ENCODE results near the gene PTGDR. TPM values are rescaled to one million over a fixed set of nuclear protein-coding genes. Genes with fewer than 3 reads are reported as not detected.

Gene PTGDR
- polyA plus RNA-seq, 1 donor from 2014 or later, result 0.10 TPM

DNA sequence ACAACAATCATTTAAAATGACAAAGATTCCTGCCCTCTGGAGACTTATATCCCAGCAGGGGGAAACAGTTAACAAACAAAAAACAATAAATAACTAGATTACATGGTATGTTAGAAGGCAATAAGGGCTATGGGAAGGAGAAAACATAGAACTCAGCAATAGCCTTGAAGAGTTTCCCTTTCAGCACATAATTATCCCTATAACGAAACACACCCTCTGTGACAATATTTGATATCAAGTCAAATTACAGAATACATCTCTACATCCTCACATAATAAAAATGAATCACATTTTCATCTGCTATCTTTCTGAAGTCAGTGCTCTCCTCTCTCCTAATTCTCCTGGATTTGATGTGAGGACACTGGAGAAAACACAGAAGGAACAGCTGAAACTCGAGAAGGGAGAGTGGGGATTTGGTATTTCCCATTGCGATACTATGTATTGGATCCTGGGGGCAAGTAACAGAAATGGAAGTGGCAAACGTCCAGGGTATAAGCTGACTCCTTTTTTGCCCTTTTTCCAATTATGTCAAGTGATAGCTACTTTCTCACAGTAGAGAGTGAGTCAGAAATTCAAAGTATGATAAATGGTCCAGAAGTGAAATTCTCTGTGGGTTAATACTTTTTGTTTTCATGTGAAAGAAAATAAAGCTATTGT lies 36.9 kb downstream of the PTGDR start:
- no peaks in the 10 kb centered on the region for H3K27me3 ChIP-seq (ENCODE audit: insufficient read depth, low read depth, low read length)
- no peak overlapping the region for H3K27ac ChIP-seq (ENCODE audit: low read length)
- H3F3A ChIP-seq (ENCODE audit: insufficient read depth, low read length, poor library complexity, severe bottlenecking), result no peaks in the 10 kb centered on the region
- no peaks in the 10 kb centered on the region for H3K9me2 ChIP-seq (ENCODE audit: insufficient read depth, low read length)
- no peak overlapping the region for H3K4me2 ChIP-seq (ENCODE audit: low read length)
- no peaks in the 10 kb centered on the region for H4K20me1 ChIP-seq (ENCODE audit: insufficient read depth)
- H3K4me3 ChIP-seq (ENCODE audit: low read length), result no peak overlapping the region
- no peak for TF ChIP-seq EP300 (conservative IDR thresholded peaks at IDR 0.05; ENCODE audit: poor library complexity, severe bottlenecking)
- TF ChIP-seq POLR2AphosphoS5 (IDR thresholded peaks at IDR 0.05), result no peak
- TF ChIP-seq, protein P1, sequence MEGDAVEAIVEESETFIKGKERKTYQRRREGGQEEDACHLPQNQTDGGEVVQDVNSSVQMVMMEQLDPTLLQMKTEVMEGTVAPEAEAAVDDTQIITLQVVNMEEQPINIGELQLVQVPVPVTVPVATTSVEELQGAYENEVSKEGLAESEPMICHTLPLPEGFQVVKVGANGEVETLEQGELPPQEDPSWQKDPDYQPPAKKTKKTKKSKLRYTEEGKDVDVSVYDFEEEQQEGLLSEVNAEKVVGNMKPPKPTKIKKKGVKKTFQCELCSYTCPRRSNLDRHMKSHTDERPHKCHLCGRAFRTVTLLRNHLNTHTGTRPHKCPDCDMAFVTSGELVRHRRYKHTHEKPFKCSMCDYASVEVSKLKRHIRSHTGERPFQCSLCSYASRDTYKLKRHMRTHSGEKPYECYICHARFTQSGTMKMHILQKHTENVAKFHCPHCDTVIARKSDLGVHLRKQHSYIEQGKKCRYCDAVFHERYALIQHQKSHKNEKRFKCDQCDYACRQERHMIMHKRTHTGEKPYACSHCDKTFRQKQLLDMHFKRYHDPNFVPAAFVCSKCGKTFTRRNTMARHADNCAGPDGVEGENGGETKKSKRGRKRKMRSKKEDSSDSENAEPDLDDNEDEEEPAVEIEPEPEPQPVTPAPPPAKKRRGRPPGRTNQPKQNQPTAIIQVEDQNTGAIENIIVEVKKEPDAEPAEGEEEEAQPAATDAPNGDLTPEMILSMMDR (IDR thresholded peaks at IDR 0.05; ENCODE audit: poor library complexity, severe bottlenecking), result no peak
- TF ChIP-seq TAF1 (IDR thresholded peaks at IDR 0.05; ENCODE audit: low read depth), result no peak
- TF ChIP-seq EZH2 (IDR thresholded peaks at IDR 0.05; ENCODE audit: borderline replicate concordance, insufficient read depth, low read length, poor library complexity, severe bottlenecking), result no peak
- TF ChIP-seq SMC3 (conservative IDR thresholded peaks at IDR 0.05; ENCODE audit: poor library complexity), result no peak
- no peak for TF ChIP-seq RAD21 (conservative IDR thresholded peaks at IDR 0.05)
- TF ChIP-seq, protein P2, sequence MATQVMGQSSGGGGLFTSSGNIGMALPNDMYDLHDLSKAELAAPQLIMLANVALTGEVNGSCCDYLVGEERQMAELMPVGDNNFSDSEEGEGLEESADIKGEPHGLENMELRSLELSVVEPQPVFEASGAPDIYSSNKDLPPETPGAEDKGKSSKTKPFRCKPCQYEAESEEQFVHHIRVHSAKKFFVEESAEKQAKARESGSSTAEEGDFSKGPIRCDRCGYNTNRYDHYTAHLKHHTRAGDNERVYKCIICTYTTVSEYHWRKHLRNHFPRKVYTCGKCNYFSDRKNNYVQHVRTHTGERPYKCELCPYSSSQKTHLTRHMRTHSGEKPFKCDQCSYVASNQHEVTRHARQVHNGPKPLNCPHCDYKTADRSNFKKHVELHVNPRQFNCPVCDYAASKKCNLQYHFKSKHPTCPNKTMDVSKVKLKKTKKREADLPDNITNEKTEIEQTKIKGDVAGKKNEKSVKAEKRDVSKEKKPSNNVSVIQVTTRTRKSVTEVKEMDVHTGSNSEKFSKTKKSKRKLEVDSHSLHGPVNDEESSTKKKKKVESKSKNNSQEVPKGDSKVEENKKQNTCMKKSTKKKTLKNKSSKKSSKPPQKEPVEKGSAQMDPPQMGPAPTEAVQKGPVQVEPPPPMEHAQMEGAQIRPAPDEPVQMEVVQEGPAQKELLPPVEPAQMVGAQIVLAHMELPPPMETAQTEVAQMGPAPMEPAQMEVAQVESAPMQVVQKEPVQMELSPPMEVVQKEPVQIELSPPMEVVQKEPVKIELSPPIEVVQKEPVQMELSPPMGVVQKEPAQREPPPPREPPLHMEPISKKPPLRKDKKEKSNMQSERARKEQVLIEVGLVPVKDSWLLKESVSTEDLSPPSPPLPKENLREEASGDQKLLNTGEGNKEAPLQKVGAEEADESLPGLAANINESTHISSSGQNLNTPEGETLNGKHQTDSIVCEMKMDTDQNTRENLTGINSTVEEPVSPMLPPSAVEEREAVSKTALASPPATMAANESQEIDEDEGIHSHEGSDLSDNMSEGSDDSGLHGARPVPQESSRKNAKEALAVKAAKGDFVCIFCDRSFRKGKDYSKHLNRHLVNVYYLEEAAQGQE (IDR thresholded peaks at IDR 0.05; ENCODE audit: borderline replicate concordance), result no peak
- TF ChIP-seq MXI1 (conservative IDR thresholded peaks at IDR 0.05; ENCODE audit: poor library complexity, severe bottlenecking), result no peak
- H2AFZ ChIP-seq (ENCODE audit: low read depth, low read length), result no peak overlapping the region
- H3K9me3 ChIP-seq (ENCODE audit: low read length), result no peaks in the 10 kb centered on the region
- no peaks in the 10 kb centered on the region for H3K36me3 ChIP-seq (ENCODE audit: insufficient read depth, low read length)
- H3K79me2 ChIP-seq (replicated peaks; ENCODE audit: insufficient read depth, low read length), result no peaks in the 10 kb centered on the region
- H3K9ac ChIP-seq (ENCODE audit: low read length), result no peak overlapping the region

DNA sequence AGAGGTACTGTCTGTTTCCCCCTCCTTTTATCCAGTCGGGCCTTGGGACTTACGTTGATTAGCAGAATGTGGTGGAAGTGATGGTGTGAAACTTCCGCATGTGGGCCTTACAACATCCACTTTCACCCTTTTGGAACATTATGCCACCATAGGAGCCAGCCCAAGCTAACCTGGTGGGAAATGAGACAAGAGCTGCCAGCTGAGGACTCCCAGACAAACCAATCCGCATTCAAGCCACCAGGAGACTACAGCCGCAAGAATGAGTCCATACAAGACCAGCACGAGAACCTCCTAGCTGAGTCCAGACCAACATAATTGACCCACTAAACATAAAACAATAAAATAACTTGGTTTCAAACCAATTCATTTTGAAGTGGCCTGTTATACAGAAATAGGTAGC lies 37.5 kb downstream of the PTGDR start:
- Histone ChIP-seq H3K79me2 (replicated peaks; ENCODE audit: insufficient read depth, low read length) (no peaks in the 10 kb centered on the region), H4K20me1 (ENCODE audit: insufficient read depth) (no peaks in the 10 kb centered on the region), H3K9me3 (ENCODE audit: low read length) (no peaks in the 10 kb centered on the region), H3F3A (ENCODE audit: insufficient read depth, low read length, poor library complexity, severe bottlenecking) (no peaks in the 10 kb centered on the region), H3K9ac (ENCODE audit: low read length) (no peak overlapping the region), H3K9me2 (ENCODE audit: insufficient read depth, low read length) (no peaks in the 10 kb centered on the region), H3K4me2 (ENCODE audit: low read length) (no peak overlapping the region), H2AFZ (ENCODE audit: low read depth, low read length) (no peak overlapping the region), H3K4me3 (ENCODE audit: low read length) (no peak overlapping the region), H3K27ac (ENCODE audit: low read length) (no peak overlapping the region), H3K36me3 (ENCODE audit: insufficient read depth, low read length) (no peaks in the 10 kb centered on the region), H3K27me3 (ENCODE audit: insufficient read depth, low read depth, low read length) (no peaks in the 10 kb centered on the region)
- TF ChIP-seq TAF1 (IDR thresholded peaks at IDR 0.05; ENCODE audit: low read depth), result no peak
